WTC11 (cell line): Measurements from ENCODE around the gene GRID2.

ENCODE experiments used
- CBFB ChIP-seq: sonication (generic); formaldehyde crosslinking; IDR thresholded peaks from 2 replicates; pipeline ENCODE4 v1.8.1; 2022; ENCODE audit warnings: mild to moderate bottlenecking, low read depth, missing genetic modification reagents
- CTCF ChIP-seq: fragments of 200-600 bp; IDR thresholded peaks from 2 replicates; pipeline ENCODE4 v1.8.0; 2022; ENCODE audit warnings: antibody characterized with exemption
- JUN ChIP-seq: sonication (generic); formaldehyde crosslinking; IDR thresholded peaks from 2 replicates; pipeline ENCODE4 v1.8.0; 2023; ENCODE audit warnings: mild to moderate bottlenecking, missing genetic modification reagents
- USF2 ChIP-seq: sonication (generic); formaldehyde crosslinking; IDR thresholded peaks from 2 replicates; pipeline ENCODE4 v1.8.1; 2023; ENCODE audit warnings: mild to moderate bottlenecking, missing genetic modification reagents, moderate library complexity
- ZNF423 ChIP-seq: fragments of 250-450 bp; sonication (Bioruptor Pico); IDR thresholded peaks from 2 replicates; pipeline ENCODE4 v2.1.2; 2022; ENCODE audit warnings: mild to moderate bottlenecking, moderate library complexity

GRCh38 chr4:93475730-93476129, 1172.0 kb downstream of the GRID2 start:
- TF ChIP-seq JUN (no peak), CBFB (CRISPR knock-in tag) (no peak), USF2 (CRISPR knock-in tag) (no peak), CTCF (no peak), ZNF423 (CRISPR knock-in tag) (no peak)
